HepG2 (cell line): Measurements from ENCODE around the gene CTNNA2. TPM values are rescaled to one million over a fixed set of nuclear protein-coding genes. Genes with fewer than 3 reads are reported as not detected.

Experiments
- ATAC-seq: fragments of 200-7000 bp; cut with Tn5 transposase; 3 replicates; pipeline ENCODE4 v1.9.1; 2020; ENCODE audit warnings: mild to moderate bottlenecking, moderate library complexity
- BruUV-seq: library from RNA; stranded (reverse); fragments of 400-500 nt; replicated peaks from 2 replicates; lab custom pipeline; 2021; lab: Mats Ljungman, UMichigan
- CTCF ChIA-PET: fragments of 300-600 bp; formaldehyde crosslinking; extraction: SDS; loops from one replicate; lab custom pipeline; 2021; ENCODE audit warnings: low total read pairs, inconsistent platforms, low intra/inter-chr PET ratio; lab: Yijun Ruan, JAX
- POLR2A ChIA-PET: fragments of 350-600 bp; sonication (Branson Sonifier 250); formaldehyde crosslinking; loops from one replicate; lab custom pipeline; 2020; ENCODE audit warnings: antibody characterized with exemption, inconsistent platforms; lab: Yijun Ruan, JAX
- DNase-seq: peaks from one replicate; pipeline ENCODE4 v3.0.0-alpha.2; 2015; ENCODE audit warnings: low spot score
- FAIRE-seq: peaks from 3 replicates; lab custom pipeline; 2011; peaks lifted over from hg19 to GRCh38; lab: Jason Lieb, UNC
- H2AFZ ChIP-seq: one replicate; pipeline ENCODE4 v1.6.1; 2011; ENCODE audit warnings: low read length, inconsistent platforms
- H3K27ac ChIP-seq: fragments of 300-600 bp; 3 replicates; pipeline ENCODE4 v1.8.0; 2011; ENCODE audit warnings: mixed run types, mild to moderate bottlenecking, mixed read lengths, low read length, inconsistent platforms; ENCODE audit not compliant: insufficient read depth; ENCODE audit errors: extremely low read length
- H3K27me3 ChIP-seq, 2 experiments: fragments of 200-600 bp in 1 of 2; 2 replicates in 1 of 2; 3 replicates in 1 of 2; pipeline versions ENCODE4 v1.6.0 to v1.8.0; 2011; ENCODE audit warnings: low read length in 2 of 2, mild to moderate bottlenecking in 2 of 2, moderate library complexity in 2 of 2, inconsistent platforms in 1 of 2; ENCODE audit not compliant: insufficient read depth in 2 of 2, control insufficient read depth in 1 of 2
- H3K36me3 ChIP-seq, 2 experiments: fragments of 200-600 bp in 1 of 2; replicated peaks in 1 of 2; 2 replicates in 1 of 2; 3 replicates in 1 of 2; pipeline versions ENCODE4 v1.5.1 to v1.8.0; 2011; ENCODE audit warnings: low read length in 2 of 2, inconsistent platforms in 1 of 2; ENCODE audit not compliant: insufficient read depth in 2 of 2, control insufficient read depth in 1 of 2
- H3K4me1 ChIP-seq: 2 replicates; pipeline ENCODE4 v1.5.1; 2012; ENCODE audit warnings: low read length, inconsistent platforms; ENCODE audit not compliant: insufficient read depth
- H3K4me2 ChIP-seq: 2 replicates; pipeline ENCODE4 v1.6.0; 2011; ENCODE audit warnings: low read depth, low read length, inconsistent platforms
- H3K4me3 ChIP-seq, 3 experiments: fragments of 200-600 bp in 1 of 3; sonication (generic), shearing (Covaris generic) in 1 of 3; replicated peaks in 1 of 3; 2 replicates each; pipeline ENCODE4 v1.5.1; 2011 to 2016; ENCODE audit warnings: low read length in 3 of 3, inconsistent platforms in 2 of 3, low read depth in 2 of 3, mild to moderate bottlenecking in 2 of 3, control low read depth in 1 of 3, mixed read lengths in 1 of 3; ENCODE audit not compliant: insufficient read depth in 1 of 3
- H3K79me2 ChIP-seq: one replicate; pipeline ENCODE4 v1.6.1; 2011; ENCODE audit warnings: low read length, inconsistent platforms; ENCODE audit not compliant: insufficient read depth
- H3K9ac ChIP-seq: 2 replicates; pipeline ENCODE4 v1.6.0; 2011; ENCODE audit warnings: mild to moderate bottlenecking, low read depth, low read length, inconsistent platforms; ENCODE audit not compliant: insufficient read depth
- H3K9me3 ChIP-seq: 2 replicates; pipeline ENCODE4 v1.5.1; 2012; ENCODE audit warnings: mild to moderate bottlenecking, low read length
- H4K20me1 ChIP-seq: 2 replicates; pipeline ENCODE4 v1.6.0; 2011; ENCODE audit warnings: inconsistent platforms, mild to moderate bottlenecking, low read length, moderate library complexity; ENCODE audit not compliant: insufficient read depth
- CREB1 ChIP-seq, 2 experiments: fragments of 450-650 bp in 1 of 2; IDR thresholded peaks; 2 replicates each; pipeline ENCODE4 v1.6.1; 2016 to 2017; ENCODE audit warnings: control low read depth in 1 of 2, mild to moderate bottlenecking in 1 of 2, missing compliant biosample characterization in 1 of 2, missing genetic modification characterization in 1 of 2
- IRX3 ChIP-seq: sonication (generic); formaldehyde crosslinking; IDR thresholded peaks from 2 replicates; pipeline ENCODE4 v1.8.1; 2023; ENCODE audit warnings: mild to moderate bottlenecking, low read depth, missing genetic modification reagents, borderline replicate concordance
- KDM5B ChIP-seq: sonication (generic); formaldehyde crosslinking; IDR thresholded peaks from 2 replicates; pipeline ENCODE4 v1.4.0; 2020; ENCODE audit warnings: missing genetic modification reagents, mild to moderate bottlenecking, borderline replicate concordance
- MTF1 ChIP-seq: sonication (generic); formaldehyde crosslinking; IDR thresholded peaks from 2 replicates; pipeline ENCODE4 v1.5.0; 2020; ENCODE audit warnings: missing genetic modification reagents
- PAX8 ChIP-seq: sonication (generic); formaldehyde crosslinking; IDR thresholded peaks from 2 replicates; pipeline ENCODE4 v1.8.0; 2022; ENCODE audit warnings: mild to moderate bottlenecking, missing genetic modification reagents, borderline replicate concordance
- PBX2 ChIP-seq: IDR thresholded peaks from 2 replicates; pipeline ENCODE4 v1.6.1; 2016; ENCODE audit warnings: control low read depth
- POLR2A ChIP-seq, 2 experiments: IDR thresholded peaks; 2 replicates each; pipeline ENCODE4 v1.6.1; 2011; ENCODE audit warnings: low read depth in 2 of 2, low read length in 2 of 2, mild to moderate bottlenecking in 1 of 2, moderate library complexity in 1 of 2; ENCODE audit not compliant: insufficient read depth in 1 of 2
- REL ChIP-seq: sonication (generic); formaldehyde crosslinking; conservative IDR thresholded peaks from 2 replicates; pipeline ENCODE4 v1.8.0; 2022; ENCODE audit warnings: mild to moderate bottlenecking, missing genetic modification reagents, moderate library complexity
- RELA ChIP-seq: sonication (generic); formaldehyde crosslinking; IDR thresholded peaks from 2 replicates; pipeline ENCODE4 v1.4.0; 2020; ENCODE audit warnings: missing genetic modification reagents
- TSC22D2 ChIP-seq: sonication (generic); formaldehyde crosslinking; IDR thresholded peaks from 2 replicates; pipeline ENCODE4 v1.5.1; 2020; ENCODE audit warnings: missing genetic modification reagents, mild to moderate bottlenecking, borderline replicate concordance
- ZBTB7A ChIP-seq: sonication (generic); formaldehyde crosslinking; IDR thresholded peaks from 2 replicates; pipeline ENCODE4 v1.8.0; 2022; ENCODE audit warnings: mild to moderate bottlenecking, missing genetic modification reagents
- WGBS: methylation state at CpG from one replicate; pipeline ENCODE4 v1.1.6; 2017; ENCODE audit warnings: low lambda C conversion rate; 5-methylcytosine and 5-hydroxymethylcytosine counted together
- in situ Hi-C: cut with HindIII; loops from 2 replicates; pipeline ENCODE4 v1.10.0; 2017; ENCODE audit warnings: low pct_unique_long_range_greater_than_20kb; ENCODE audit not compliant: extremely low pct_ligation_motif_present
- intact Hi-C: fragments of 100-400 bp; cut with micrococcal nuclease; formaldehyde crosslinking; loops from one replicate; pipeline ENCODE4 v1.10.0; 2022; ENCODE audit not compliant: unreplicated experiment
- polyA plus RNA-seq, 8 experiments: library from polyadenylated mRNA; depleted of rRNA in 3 of 8; stranded (reverse) in 7 of 8; unstranded in 1 of 8; fragments of >200 nt; fragmentation: Illumina TruSeq in 4 of 8; extraction: Trizol in 4 of 8; gene quantifications; 2 replicates each; pipeline versions ENCODE4 v1.2.1 to v1.2.3, GENCODE V29; 2011 to 2016; ENCODE audit warnings: low read depth in 4 of 8, missing spikeins in 1 of 8, mixed read lengths in 1 of 8; ENCODE audit not compliant: insufficient read depth in 1 of 8
- total RNA-seq, 5 experiments: library from RNA; depleted of rRNA; stranded (reverse); fragments of >200 nt; fragmentation: Illumina TruSeq; extraction: Trizol; gene quantifications; 2 replicates each; pipeline ENCODE4 v1.2.3, GENCODE V29; 2016; ENCODE audit warnings: low read depth in 1 of 5

Gene CTNNA2
- total and polyA plus RNA-seq, 2 of the 13 experiments (the other 11 are each of a cell fraction or from before 2014, with no cell fraction given): not detected

DNA sequence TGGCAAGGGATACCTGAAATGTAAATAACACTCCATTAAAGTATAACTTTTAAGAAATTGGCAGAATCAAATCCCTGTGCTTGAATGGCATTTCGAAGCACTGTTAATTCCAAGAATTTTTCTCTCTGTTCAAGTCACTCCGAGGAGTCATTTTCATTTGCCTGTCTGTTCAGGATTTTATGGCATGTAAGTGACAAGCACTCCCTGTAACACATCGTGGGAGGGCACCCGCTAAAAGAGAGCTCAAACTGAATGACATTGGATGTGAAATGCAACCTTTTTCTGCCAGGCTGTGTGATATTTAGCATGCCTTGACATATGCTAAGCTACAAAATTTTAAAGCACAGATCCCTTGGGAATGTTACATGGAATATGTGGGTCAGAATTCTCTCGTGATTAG, 452.1 kb downstream of the CTNNA2 start:
- FAIRE-seq: no peak
- CTCF ChIA-PET: no interaction called here
- Histone ChIP-seq H3K4me1 (no peaks in the 10 kb centered on the region), H3K9ac (no peak overlapping the region), H3K4me3 (no peak overlapping the region), H3K27ac (no peak overlapping the region), H3K4me2 (no peak overlapping the region), H4K20me1 (no peaks in the 10 kb centered on the region), H3K27me3 (no peaks in the 10 kb centered on the region)
- intact Hi-C loops (no loop called here), in situ Hi-C loops (no loop called here)
- POLR2A ChIA-PET: no interaction called here
- TF ChIP-seq ZBTB7A (CRISPR knock-in tag) (no peak), PAX8 (CRISPR knock-in tag) (no peak), CREB1 (IDR thresholded peaks at IDR 0.05) (no peak), CREB1 (CRISPR knock-in tag; IDR thresholded peaks at IDR 0.05) (no peak), REL (CRISPR knock-in tag) (no peak), RELA (CRISPR knock-in tag) (no peak), KDM5B (CRISPR knock-in tag) (no peak), PBX2 (no peak), TSC22D2 (no peak), MTF1 (no peak), POLR2A (IDR thresholded peaks at IDR 0.05; ENCODE audit: insufficient read depth in 1 of 2, low read depth in 2 of 2, low read length in 2 of 2) (no peak), IRX3 (CRISPR knock-in tag) (no peak)
- TF ChIP-seq, all 625 proteins: peak for 0
- DNase-seq (no peak), ATAC-seq (no peak)
- H2AFZ ChIP-seq: no peak overlapping the region
- H3K36me3 ChIP-seq: no peaks in the 10 kb centered on the region
- H3K9me3 ChIP-seq: no peaks in the 10 kb centered on the region
- no TSS peak for BruUV-seq
- no peaks in the 10 kb centered on the region for H3K79me2 ChIP-seq
- WGBS: 9% methylated on average over 5 of the region's 5 CpGs
